H1 (cell line): Measurements from ENCODE around the gene RPGR. TPM values are rescaled to one million over a fixed set of nuclear protein-coding genes. Genes with fewer than 3 reads are reported as not detected.

Experiments
- CTCF ChIA-PET: fragments of 300-600 bp; sonication (Branson Sonifier 250); formaldehyde crosslinking; loops from one replicate; lab custom pipeline; 2021; ENCODE audit not compliant: partially characterized antibody; lab: Charles Lee
- POLR2A ChIA-PET: fragments of 300-600 bp; sonication (Branson Sonifier 250); formaldehyde crosslinking; loops from one replicate; lab custom pipeline; 2021; ENCODE audit warnings: inconsistent platforms; ENCODE audit not compliant: partially characterized antibody; lab: Charles Lee
- DNase-seq, 2 experiments: peaks; one replicate each; pipeline versions ENCODE4 v3.0.0 to v3.0.0-alpha.2; 2010 to 2022; ENCODE audit warnings: low spot score in 2 of 2, low read depth in 1 of 2, mixed read lengths in 1 of 2
- FAIRE-seq: peaks from 2 replicates; lab custom pipeline; 2011; peaks lifted over from hg19 to GRCh38; lab: Jason Lieb, UNC
- H2AFZ ChIP-seq: 2 replicates; pipeline ENCODE4 v1.8.1; 2012; ENCODE audit warnings: low read length, inconsistent platforms
- H2AK5ac ChIP-seq: 2 replicates; pipeline ENCODE4 v1.6.1; 2013; ENCODE audit warnings: low read depth, low read length
- H2BK120ac ChIP-seq: replicated peaks from 2 replicates; pipeline ENCODE3; 2013; ENCODE audit warnings: low read depth, low read length, inconsistent platforms
- H2BK12ac ChIP-seq: 2 replicates; pipeline ENCODE4 v1.6.1; 2013; ENCODE audit warnings: low read depth, low read length
- H2BK15ac ChIP-seq: 2 replicates; pipeline ENCODE4 v1.6.1; 2013; ENCODE audit warnings: low read length
- H2BK20ac ChIP-seq: 2 replicates; pipeline ENCODE4 v1.6.1; 2013; ENCODE audit warnings: low read length
- H2BK5ac ChIP-seq: 2 replicates; pipeline ENCODE4 v1.6.1; 2013; ENCODE audit warnings: low read depth, low read length
- H3K14ac ChIP-seq: 2 replicates; pipeline ENCODE4 v1.6.1; 2013; ENCODE audit warnings: inconsistent platforms; ENCODE audit not compliant: insufficient read length
- H3K18ac ChIP-seq: 2 replicates; pipeline ENCODE4 v1.6.1; 2013; ENCODE audit warnings: low read length; ENCODE audit errors: extremely low read depth
- H3K23ac ChIP-seq: 2 replicates; pipeline ENCODE4 v1.6.1; 2013; ENCODE audit warnings: inconsistent platforms; ENCODE audit not compliant: insufficient read length
- H3K23me2 ChIP-seq: 2 replicates; pipeline ENCODE4 v1.6.1; 2013; ENCODE audit warnings: low read depth, low read length
- H3K27ac ChIP-seq: 2 replicates; pipeline ENCODE4 v1.6.1; 2011; ENCODE audit warnings: low read depth, low read length, inconsistent platforms
- H3K27me3 ChIP-seq, 4 experiments: replicated peaks in 1 of 4; 1 replicate in 1 of 4; 2 replicates in 3 of 4; pipeline versions ENCODE4 v1.6.1 to v1.8.1; 2011 to 2013; ENCODE audit warnings: low read length in 3 of 4, mild to moderate bottlenecking in 3 of 4, inconsistent platforms in 2 of 4, mixed read lengths in 2 of 4, moderate library complexity in 1 of 4; ENCODE audit not compliant: control insufficient read depth in 3 of 4, insufficient read depth in 3 of 4; ENCODE audit errors: extremely low read depth in 1 of 4
- H3K36me3 ChIP-seq, 4 experiments: 2 replicates each; pipeline versions ENCODE4 v1.6.1 to v1.8.1; 2011 to 2013; ENCODE audit warnings: mild to moderate bottlenecking in 4 of 4, low read length in 3 of 4, moderate library complexity in 2 of 4, control low read depth in 1 of 4, inconsistent platforms in 1 of 4; ENCODE audit not compliant: insufficient read depth in 4 of 4, control insufficient read depth in 2 of 4
- H3K4ac ChIP-seq: replicated peaks from 2 replicates; pipeline ENCODE3; 2013; ENCODE audit warnings: low read length, low read depth, mixed read lengths, inconsistent platforms; ENCODE audit not compliant: insufficient read length
- H3K4me1 ChIP-seq, 4 experiments: replicated peaks in 1 of 4; 1 replicate in 1 of 4; 2 replicates in 3 of 4; pipeline versions ENCODE4 v1.6.1 to v1.8.1; 2011 to 2013; ENCODE audit warnings: low read length in 3 of 4, inconsistent platforms in 2 of 4, mixed read lengths in 1 of 4; ENCODE audit not compliant: insufficient read depth in 4 of 4, control insufficient read depth in 3 of 4
- H3K4me2 ChIP-seq, 2 experiments: 2 replicates each; pipeline versions ENCODE4 v1.6.1 to v1.8.1; 2011 to 2013; ENCODE audit warnings: low read depth in 2 of 2, low read length in 2 of 2, control low read depth in 1 of 2, inconsistent platforms in 1 of 2, mild to moderate bottlenecking in 1 of 2; ENCODE audit not compliant: insufficient read depth in 1 of 2
- H3K4me3 ChIP-seq, 4 experiments: fragments of 200-600, 300-600 bp in 1 of 4; sonication (generic), shearing (Covaris generic), sonication (Bioruptor Twin) in 1 of 4; 2 replicates each; pipeline versions ENCODE4 v1.5.1 to v1.8.1; 2011 to 2016; ENCODE audit warnings: low read length in 4 of 4, low read depth in 3 of 4, control low read depth in 2 of 4, inconsistent platforms in 2 of 4, mild to moderate bottlenecking in 2 of 4, mixed read lengths in 1 of 4, moderate library complexity in 1 of 4; ENCODE audit not compliant: insufficient read depth in 2 of 4; ENCODE audit errors: extremely low read depth in 1 of 4
- H3K56ac ChIP-seq: replicated peaks from 2 replicates; pipeline ENCODE3; 2013; ENCODE audit warnings: low read depth, mild to moderate bottlenecking, mixed read lengths, low read length, inconsistent platforms; ENCODE audit not compliant: insufficient read length
- H3K79me1 ChIP-seq: 2 replicates; pipeline ENCODE4 v1.6.1; 2013; ENCODE audit warnings: low read depth, low read length, control low read depth
- H3K79me2 ChIP-seq, 2 experiments: 2 replicates each; pipeline versions ENCODE4 v1.6.1 to v1.8.1; 2012 to 2013; ENCODE audit warnings: low read length in 2 of 2, mild to moderate bottlenecking in 2 of 2, inconsistent platforms in 1 of 2; ENCODE audit not compliant: insufficient read depth in 2 of 2, control insufficient read depth in 1 of 2
- H3K9ac ChIP-seq, 4 experiments: replicated peaks in 1 of 4; 1 replicate in 1 of 4; 2 replicates in 3 of 4; pipeline versions ENCODE4 v1.6.1 to v1.8.1; 2011 to 2013; ENCODE audit warnings: low read depth in 3 of 4, low read length in 3 of 4, control low read depth in 2 of 4, mild to moderate bottlenecking in 2 of 4, moderate library complexity in 2 of 4, inconsistent platforms in 1 of 4; ENCODE audit errors: extremely low read depth in 1 of 4
- H3K9me3 ChIP-seq, 2 experiments: 2 replicates each; pipeline versions ENCODE4 v1.6.1 to v1.8.1; 2012 to 2013; ENCODE audit warnings: mild to moderate bottlenecking in 2 of 2, moderate library complexity in 2 of 2, control low read depth in 1 of 2, inconsistent platforms in 1 of 2, low read depth in 1 of 2, low read length in 1 of 2, mixed read lengths in 1 of 2; ENCODE audit not compliant: insufficient read depth in 2 of 2
- H4K20me1 ChIP-seq, 2 experiments: replicated peaks in 1 of 2; 2 replicates each; pipeline versions ENCODE3 to v1.8.1; 2011 to 2013; ENCODE audit warnings: inconsistent platforms in 2 of 2, low read length in 2 of 2, mild to moderate bottlenecking in 1 of 2; ENCODE audit not compliant: insufficient read depth in 2 of 2, control insufficient read depth in 1 of 2
- H4K5ac ChIP-seq: 2 replicates; pipeline ENCODE4 v1.6.1; 2013; ENCODE audit warnings: low read length, low read depth, mixed read lengths, inconsistent platforms; ENCODE audit not compliant: insufficient read length
- H4K8ac ChIP-seq: 2 replicates; pipeline ENCODE4 v1.8.0; 2013; ENCODE audit warnings: mild to moderate bottlenecking, moderate library complexity, low read length, inconsistent platforms; ENCODE audit not compliant: insufficient read depth; ENCODE audit errors: extremely low read depth
- H4K91ac ChIP-seq: replicated peaks from 2 replicates; pipeline ENCODE3; 2013; ENCODE audit warnings: low read length, mixed read lengths, inconsistent platforms; ENCODE audit not compliant: insufficient read length
- ATF2 ChIP-seq: IDR thresholded peaks from 2 replicates; pipeline ENCODE4 v1.6.1; 2012; ENCODE audit warnings: low read length, inconsistent platforms
- ATF3 ChIP-seq: IDR thresholded peaks from 2 replicates; pipeline ENCODE4 v1.6.1; 2011; ENCODE audit warnings: low read depth, mild to moderate bottlenecking, low read length; ENCODE audit not compliant: insufficient read depth
- CHD2 ChIP-seq: IDR thresholded peaks from 2 replicates; pipeline ENCODE4 v1.6.1; 2012; ENCODE audit warnings: low read length, improper control_type of control experiment
- E2F6 ChIP-seq: IDR thresholded peaks from 2 replicates; pipeline ENCODE4 v1.6.1; 2012; ENCODE audit warnings: inconsistent platforms
- EZH2 ChIP-seq: fragments of 200-600 bp; sonication (generic); IDR thresholded peaks from 2 replicates; pipeline ENCODE4 v1.7.1; 2012; ENCODE audit warnings: low read depth, mild to moderate bottlenecking, moderate library complexity, low read length, inconsistent platforms; ENCODE audit not compliant: severe bottlenecking
- JUND ChIP-seq: IDR thresholded peaks from 2 replicates; pipeline ENCODE4 v1.6.1; 2011; ENCODE audit warnings: mild to moderate bottlenecking, improper control_type of control experiment, low read length
- KDM4A ChIP-seq: IDR thresholded peaks from one replicate; pipeline ENCODE4 v1.7.1; 2012; ENCODE audit warnings: low read depth, mild to moderate bottlenecking, moderate library complexity, low read length, inconsistent platforms; ENCODE audit not compliant: severe bottlenecking
- SAP30 ChIP-seq: fragments of 300-600 bp; sonication (generic); IDR thresholded peaks from 2 replicates; pipeline ENCODE4 v1.7.1; 2012; ENCODE audit warnings: low read length, moderate library complexity, mild to moderate bottlenecking, inconsistent platforms; ENCODE audit not compliant: insufficient read depth, insufficient replicate concordance
- ZNF274 ChIP-seq: IDR thresholded peaks from 2 replicates; pipeline ENCODE4 v1.7.0; 2012; ENCODE audit warnings: low read length, borderline replicate concordance; ENCODE audit errors: extremely low read depth
- WGBS, 2 experiments: shearing (Covaris generic) in 1 of 2; methylation state at CpG; one replicate each; pipeline versions ENCODE4 v1.1.6 to v1.1.7; 2013 to 2015; ENCODE audit warnings: low lambda C conversion rate in 2 of 2, mixed read lengths in 2 of 2, inconsistent platforms in 1 of 2, low coverage in 1 of 2, missing lambda C conversion rate in 1 of 2; ENCODE audit not compliant: insufficient replicate concordance in 2 of 2, insufficient coverage in 1 of 2, insufficient read length in 1 of 2; ENCODE audit errors: extremely low coverage in 1 of 2, missing lambda C conversion rate in 1 of 2; 5-methylcytosine and 5-hydroxymethylcytosine counted together
- polyA plus RNA-seq, 7 experiments: library from polyadenylated mRNA; depleted of rRNA in 3 of 7; stranded (reverse) in 5 of 7; unstranded in 2 of 7; fragments of >200 nt in 5 of 7; fragments of 200-250 nt in 2 of 7; gene quantifications; 1 replicate in 5 of 7; 2 replicates in 1 of 7; 4 replicates in 1 of 7; pipeline versions ENCODE4 v1.2.1 to v1.2.3, GENCODE V29; 2011 to 2013; ENCODE audit warnings: missing spikeins in 2 of 7, mixed read lengths in 2 of 7
- total RNA-seq: library from RNA; stranded (reverse); fragmentation: NEBNext Ultra II Directional; extraction: Animal tissue kit (Norgen Biotek cat#: 25700); gene quantifications from 2 replicates; pipeline ENCODE4 v1.2.1, GENCODE V29; 2021

The RPGR gene
- total and polyA plus RNA-seq, 2 of the 8 experiments (the other 6 are each of a cell fraction or from before 2014, with no cell fraction given): 1.6 to 10.0 TPM

- Histone ChIP-seq H3K18ac (no peak overlapping the region), H3K4me3 (no peak overlapping the region), H2BK120ac (no peak overlapping the region), H4K8ac (no peak overlapping the region), H2AK5ac (no peak overlapping the region), H3K14ac (no peak overlapping the region), H2BK15ac (no peak overlapping the region), H4K20me1 (no peaks in the 10 kb centered on the region), H3K23me2 (no peaks in the 10 kb centered on the region), H3K27me3 (no peaks in the 10 kb centered on the region), H3K23ac (no peak overlapping the region), H3K27ac (no peak overlapping the region), H3K56ac (no peak overlapping the region), H3K4me2 (no peak overlapping the region), H3K4ac (no peak overlapping the region), H2AFZ (no peak overlapping the region), H2BK20ac (no peak overlapping the region), H4K91ac (no peak overlapping the region), H3K79me1 (no peaks in the 10 kb centered on the region), H3K9me3 (no peaks in the 10 kb centered on the region), H3K36me3 (no peaks in the 10 kb centered on the region), H3K9ac (no peak overlapping the region), H3K79me2 (no peaks in the 10 kb centered on the region), H2BK5ac (no peak overlapping the region), H4K5ac (no peak overlapping the region), H2BK12ac (no peak overlapping the region), H3K4me1 (no peaks in the 10 kb centered on the region; a peak in 2 of 7 replicates)
- 87% methylated on average over 2 of the region's 2 CpGs; no CpG with 5 or more reads in 1 of the 2 experiments for WGBS, 2 experiments
- FAIRE-seq: no peak
- ChIA-PET POLR2A (no interaction called here), CTCF (interaction anchor here (1.1 kb wide), 1 partner anchor 17 kb away, joined by 3 read pairs; no protein-coding TSS in a partner anchor)
- DNase-seq: no peak
- TF ChIP-seq ATF2 (no peak), ATF3 (no peak), JUND (no peak), EZH2 (no peak), CHD2 (no peak), E2F6 (no peak), SAP30 (no peak), KDM4A (no peak), ZNF274 (no peak)
Observed at GRCh38 chrX:38277136-38277535, 50.2 kb downstream of the RPGR start.
